K562 (cell line): ENCODE measurements around the gene VPS11. TPM values are rescaled to one million over a fixed set of nuclear protein-coding genes. Genes with fewer than 3 reads are reported as not detected.
A peak's percentile ranks its signal among the peaks of the same experiment; 100 is the strongest.

Experiments
- ATAC-seq: fragments of 200-7000 bp; cut with Tn5 transposase; 3 replicates; pipeline ENCODE4 v1.9.1; 2020; ENCODE audit warnings: moderate library complexity
- BruUV-seq: library from RNA; stranded (reverse); fragments of 400-500 nt; replicated peaks from 2 replicates; lab custom pipeline; 2021; lab: Mats Ljungman, UMichigan
- CTCF ChIA-PET: fragments of 300-600 bp; formaldehyde crosslinking; extraction: SDS; loops from one replicate; lab custom pipeline; 2021; ENCODE audit warnings: low intra/inter-chr PET ratio; lab: Yijun Ruan, JAX
- POLR2A ChIA-PET: fragments of 300-600, 350-650 bp; sonication (Branson Sonifier 250); formaldehyde crosslinking; extraction: SDS; loops from one replicate; lab custom pipeline; 2021; ENCODE audit warnings: antibody characterized with exemption, inconsistent platforms; lab: Yijun Ruan, JAX
- DNase-seq, 4 experiments: peaks; one replicate each; pipeline versions ENCODE4 v3.0.0 to v3.0.0-alpha.2; 2011 to 2018; ENCODE audit warnings: low spot score in 3 of 4, mixed read lengths in 3 of 4; ENCODE audit errors: extremely low read depth in 1 of 4
- FAIRE-seq: peaks from 2 replicates; lab custom pipeline; 2011; peaks lifted over from hg19 to GRCh38; lab: Jason Lieb, UNC
- H2AFZ ChIP-seq: 2 replicates; pipeline ENCODE4 v1.6.0; 2011; ENCODE audit warnings: low read depth, low read length, control low read depth, inconsistent platforms
- H3K27ac ChIP-seq: fragments of 200-600 bp; 3 replicates; pipeline ENCODE4 v1.8.0; 2011; ENCODE audit warnings: low read depth, mild to moderate bottlenecking, control low read depth, inconsistent platforms, low read length, moderate library complexity, mixed read lengths; ENCODE audit errors: extremely low read depth
- H3K27me3 ChIP-seq, 2 experiments: fragments of 300-600 bp in 1 of 2; 2 replicates in 1 of 2; 3 replicates in 1 of 2; pipeline versions ENCODE4 v1.6.0 to v1.8.0; 2011; ENCODE audit warnings: inconsistent platforms in 2 of 2, low read length in 2 of 2, mild to moderate bottlenecking in 1 of 2, mixed read lengths in 1 of 2, moderate library complexity in 1 of 2; ENCODE audit not compliant: control insufficient read depth in 2 of 2, insufficient read depth in 2 of 2
- H3K36me3 ChIP-seq: fragments of 300-600 bp; 3 replicates; pipeline ENCODE4 v1.8.0; 2011; ENCODE audit warnings: mild to moderate bottlenecking, low read length, inconsistent platforms; ENCODE audit not compliant: control insufficient read depth, insufficient read depth
- H3K4me1 ChIP-seq, 2 experiments: fragments of 200-600 bp in 1 of 2; replicated peaks in 1 of 2; 2 replicates in 1 of 2; 3 replicates in 1 of 2; pipeline versions ENCODE4 v1.5.1 to v1.8.0; 2011; ENCODE audit warnings: inconsistent platforms in 2 of 2, low read length in 2 of 2, mild to moderate bottlenecking in 1 of 2, mixed read lengths in 1 of 2, moderate library complexity in 1 of 2; ENCODE audit not compliant: control insufficient read depth in 2 of 2, insufficient read depth in 2 of 2
- H3K4me2 ChIP-seq: 2 replicates; pipeline ENCODE4 v1.6.1; 2011; ENCODE audit warnings: low read length, control low read depth, inconsistent platforms, mixed read lengths; ENCODE audit not compliant: insufficient read depth
- H3K4me3 ChIP-seq: fragments of 200-600 bp; sonication (generic), shearing (Covaris generic); 2 replicates; pipeline ENCODE4 v1.5.1; 2016; ENCODE audit warnings: control low read depth, inconsistent platforms
- H3K79me2 ChIP-seq: fragments of 200-600 bp; 3 replicates; pipeline ENCODE4 v1.8.0; 2011; ENCODE audit warnings: low read length, inconsistent platforms; ENCODE audit not compliant: control insufficient read depth, insufficient read depth
- H3K9ac ChIP-seq, 2 experiments: 2 replicates each; pipeline versions ENCODE4 v1.6.0 to v1.6.1; 2011; ENCODE audit warnings: low read depth in 2 of 2, low read length in 2 of 2, control low read depth in 1 of 2, inconsistent platforms in 1 of 2, mild to moderate bottlenecking in 1 of 2, mixed read lengths in 1 of 2; ENCODE audit not compliant: insufficient read depth in 1 of 2
- H3K9me1 ChIP-seq: one replicate; pipeline ENCODE4 v1.6.0; 2011; ENCODE audit warnings: inconsistent platforms, mild to moderate bottlenecking, low read length, moderate library complexity; ENCODE audit not compliant: control insufficient read depth, insufficient read depth
- H3K9me3 ChIP-seq: replicated peaks from 2 replicates; pipeline ENCODE4 v1.5.1; 2011; ENCODE audit warnings: low read depth, low read length, inconsistent platforms; ENCODE audit not compliant: control insufficient read depth, insufficient read depth
- H4K20me1 ChIP-seq: replicated peaks from 2 replicates; pipeline ENCODE4 v1.6.1; 2011; ENCODE audit warnings: low read length, inconsistent platforms, mixed read lengths; ENCODE audit not compliant: control insufficient read depth, insufficient read depth
- ARID1B ChIP-seq: fragments of 450-650 bp; IDR thresholded peaks from 2 replicates; pipeline ENCODE4 v1.6.1; 2016; ENCODE audit warnings: antibody characterized with exemption, mild to moderate bottlenecking, inconsistent platforms
- BRF1 ChIP-seq: IDR thresholded peaks from 3 replicates; pipeline ENCODE4 v1.6.1; 2011; ENCODE audit warnings: borderline replicate concordance, mild to moderate bottlenecking; ENCODE audit not compliant: insufficient read length; ENCODE audit errors: extremely low read depth
- CBX2 ChIP-seq: fragments of 200-600 bp; sonication (generic); IDR thresholded peaks from one replicate; pipeline ENCODE4 v1.6.1; 2012; ENCODE audit warnings: mild to moderate bottlenecking, low read length, inconsistent platforms; ENCODE audit not compliant: insufficient read depth, poor library complexity, severe bottlenecking
- ERF ChIP-seq: fragments of 450-650 bp; formaldehyde crosslinking; IDR thresholded peaks from 2 replicates; pipeline ENCODE4 v1.4.0; 2020; ENCODE audit warnings: mild to moderate bottlenecking, mixed read lengths
- EZH2 ChIP-seq: IDR thresholded peaks from 2 replicates; pipeline ENCODE4 v1.6.1; 2012; ENCODE audit warnings: low read depth, mild to moderate bottlenecking, inconsistent platforms, low read length, borderline replicate concordance
- HDAC2 ChIP-seq: fragments of 450-650 bp; IDR thresholded peaks from 2 replicates; pipeline ENCODE4 v1.6.1; 2016; ENCODE audit warnings: mild to moderate bottlenecking
- HMGN3 ChIP-seq: IDR thresholded peaks from 2 replicates; pipeline ENCODE4 v1.6.1; 2011; ENCODE audit warnings: borderline replicate concordance, low read depth, mild to moderate bottlenecking, mixed read lengths, low read length; ENCODE audit not compliant: insufficient read length; ENCODE audit errors: extremely low read depth
- JUND ChIP-seq, 2 experiments: IDR thresholded peaks; 2 replicates in 1 of 2; 3 replicates in 1 of 2; pipeline ENCODE4 v1.6.1; 2011; ENCODE audit warnings: borderline replicate concordance in 2 of 2, low read depth in 2 of 2, low read length in 2 of 2, improper control_type of control experiment in 1 of 2, missing biosample characterization in 1 of 2, missing genetic modification characterization in 1 of 2, missing genetic modification reagents in 1 of 2
- KLF13 ChIP-seq: fragments of 450-650 bp; IDR thresholded peaks from 2 replicates; pipeline ENCODE4 v1.6.1; 2016; ENCODE audit warnings: missing genetic modification characterization, low read depth, mild to moderate bottlenecking, missing compliant biosample characterization, moderate library complexity, borderline replicate concordance
- MEF2A ChIP-seq: IDR thresholded peaks from 2 replicates; pipeline ENCODE4 v1.6.1; 2011; ENCODE audit warnings: low read depth, mild to moderate bottlenecking, low read length, moderate library complexity; ENCODE audit not compliant: control insufficient read depth
- NCOR1 ChIP-seq: fragments of 450-650 bp; IDR thresholded peaks from 2 replicates; pipeline ENCODE4 v1.6.1; 2016; ENCODE audit warnings: mild to moderate bottlenecking, moderate library complexity
- RBM39 ChIP-seq: fragments of 200-400 bp; formaldehyde crosslinking; optimal IDR thresholded peaks from 2 replicates; pipeline ENCODE3; 2018; ENCODE audit warnings: low read depth, low read length
- SETDB1 ChIP-seq: IDR thresholded peaks from one replicate; pipeline ENCODE4 v1.6.1; 2012; ENCODE audit warnings: low read length, control low read depth, inconsistent platforms
- SIN3B ChIP-seq: fragments of 450-650 bp; IDR thresholded peaks from 2 replicates; pipeline ENCODE4 v1.6.1; 2017; ENCODE audit warnings: low read depth, mild to moderate bottlenecking, moderate library complexity
- SMARCE1 ChIP-seq: fragments of 450-650 bp; IDR thresholded peaks from 2 replicates; pipeline ENCODE4 v1.7.1; 2016; ENCODE audit warnings: mild to moderate bottlenecking
- SOX6 ChIP-seq: fragments of 450-650 bp; IDR thresholded peaks from 2 replicates; pipeline ENCODE4 v1.6.1; 2014; ENCODE audit warnings: mild to moderate bottlenecking
- SUPT5H ChIP-seq: fragments of 450-650 bp; IDR thresholded peaks from 2 replicates; pipeline ENCODE4 v1.6.1; 2016
- TEAD2 ChIP-seq: fragments of 450-650 bp; IDR thresholded peaks from 2 replicates; pipeline ENCODE4 v1.6.1; 2016; ENCODE audit warnings: missing genetic modification characterization, control low read depth, missing compliant biosample characterization
- ZNF696 ChIP-seq: fragments of 250-450 bp; sonication (Bioruptor Pico); conservative IDR thresholded peaks from 2 replicates; pipeline ENCODE4 v1.4.0; 2020; ENCODE audit warnings: mild to moderate bottlenecking, moderate library complexity
- WGBS: fragments of 100-300 bp; shearing (Covaris generic); methylation state at CpG from one replicate; pipeline ENCODE4 v1.1.6; 2016; ENCODE audit warnings: low coverage, mixed read lengths; ENCODE audit not compliant: insufficient coverage; ENCODE audit errors: missing lambda C conversion rate; 5-methylcytosine and 5-hydroxymethylcytosine counted together
- in situ Hi-C: fragments of 300-500 bp; cut with MboI; formaldehyde crosslinking; loops from 4 replicates; pipeline ENCODE4 v1.15.0; 2018; ENCODE audit warnings: inconsistent platforms, mixed read lengths
- intact Hi-C: fragments of 100-400 bp; cut with micrococcal nuclease; formaldehyde crosslinking; loops from 2 replicates; pipeline ENCODE4 v1.14.2; 2022
- polyA plus RNA-seq, 8 experiments: library from polyadenylated mRNA; depleted of rRNA in 4 of 8; stranded (reverse) in 5 of 8; unstranded in 3 of 8; fragments of >200 nt; fragmentation: Nextera tagmentation in 2 of 8; fragmentation: Illumina TruSeq in 1 of 8; extraction: Ambion mirVana in 2 of 8; extraction: Trizol in 1 of 8; gene quantifications; 2 replicates each; pipeline versions ENCODE4 v1.2.1 to v1.2.3, GENCODE V29; 2011 to 2014; ENCODE audit warnings: inconsistent platforms in 1 of 8, missing spikeins in 1 of 8
- total RNA-seq, 7 experiments: library from RNA; depleted of rRNA in 6 of 7; stranded (reverse); fragments of >200 nt in 6 of 7; fragmentation: Illumina TruSeq in 2 of 7; extraction: Trizol in 2 of 7; gene quantifications; 2 replicates each; pipeline versions ENCODE4 v1.2.1 to v1.2.3, GENCODE V29; 2011 to 2021; ENCODE audit warnings: low replicate concordance in 1 of 7
- TF ChIP-seq, protein P1 (sequence below): sonication (generic); formaldehyde crosslinking; IDR thresholded peaks from 2 replicates; pipeline ENCODE4 v1.9.0; 2022; ENCODE audit warnings: mild to moderate bottlenecking, missing genetic modification reagents
- TF ChIP-seq, protein P2 (sequence below), 2 experiments: fragments of 450-650 bp; conservative IDR thresholded peaks; 2 replicates each; pipeline ENCODE4 v1.6.1; 2017; ENCODE audit warnings: mild to moderate bottlenecking in 2 of 2, moderate library complexity in 2 of 2
- TF ChIP-seq, protein P3 (sequence below): IDR thresholded peaks from 2 replicates; pipeline ENCODE4 v1.6.1; 2016; ENCODE audit warnings: missing genetic modification characterization, missing compliant biosample characterization

The VPS11 gene
- total and polyA plus RNA-seq, 9 of the 15 experiments (the other 6 are each of a cell fraction or from before 2014, with no cell fraction given), result 14.1 to 35.5 (median 27.5) TPM

DNA sequence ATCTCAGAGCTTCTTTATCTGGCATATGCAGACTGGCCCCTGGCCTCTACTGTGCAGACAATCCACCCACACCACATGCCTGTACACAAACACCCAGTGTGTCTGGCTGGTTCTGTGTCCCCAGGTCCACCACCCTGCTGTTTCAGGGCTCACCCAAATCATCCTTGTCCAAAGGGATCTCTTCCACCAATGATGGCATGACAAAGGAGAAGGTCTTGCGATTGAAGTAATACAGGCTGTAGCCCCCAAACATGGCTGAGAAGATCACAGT lies 38.6 kb upstream of the VPS11 start:
- DNase-seq (peak in 2 of 4 experiments; percentile 67 to 68), ATAC-seq (peak; percentile 2; the same call in 2 of the 3 replicates), FAIRE-seq (no peak)
- Histone ChIP-seq H2AFZ (peak overlapping the region; percentile 35; the same call in 1 of the 2 replicates), H3K79me2 (peaks cover 43% of the 10 kb centered on the region), H3K4me3 (peak overlapping the region; percentile 92; the same call in 1 of the 2 replicates), H3K4me1 (peaks cover 45 to 53% of the 10 kb centered on the region in 2 experiments), H3K9ac (peak overlapping the region; percentile 86 to 99; a peak in 3 of 4 replicates), H3K36me3 (peaks cover 52% of the 10 kb centered on the region), H3K27me3 (no peaks in the 10 kb centered on the region), H3K27ac (peak overlapping the region; percentile 92), H3K9me1 (no peaks in the 10 kb centered on the region), H3K4me2 (peak overlapping the region; percentile 98), H3K9me3 (no peaks in the 10 kb centered on the region), H4K20me1 (peaks cover 20% of the 10 kb centered on the region)
- in situ Hi-C loops (no loop called here), intact Hi-C loops (no loop called here)
- no TSS peak for BruUV-seq
- ChIA-PET POLR2A (interaction anchor here (0.6 to 1.2 kb wide), 6 partner anchors 11 to 295 kb away, joined by 3 to 4 read pairs (median 4); no protein-coding TSS in a partner anchor), CTCF (no interaction called here)
- 15% methylated on average over 1 of the region's 1 CpG for WGBS
- TF ChIP-seq NCOR1 (peak; percentile 69; the same call in 1 of the 2 replicates), SETDB1 (no peak), SUPT5H (no peak), TEAD2 (no peak), MEF2A (no peak), ZNF696 (CRISPR knock-in tag) (no peak), CBX2 (no peak), HDAC2 (no peak), EZH2 (no peak), SIN3B (no peak), ERF (CRISPR knock-in tag) (no peak), BRF1 (no peak), SOX6 (no peak), RBM39 (no peak), HMGN3 (no peak), KLF13 (tag) (no peak), SMARCE1 (no peak), JUND (IDR thresholded peaks at IDR 0.05; ENCODE audit: borderline replicate concordance, low read depth, low read length) (no peak), JUND (tag; IDR thresholded peaks at IDR 0.05; ENCODE audit: borderline replicate concordance, low read depth, low read length) (no peak), ARID1B (peak; percentile 57)
- TF ChIP-seq, protein P1, sequence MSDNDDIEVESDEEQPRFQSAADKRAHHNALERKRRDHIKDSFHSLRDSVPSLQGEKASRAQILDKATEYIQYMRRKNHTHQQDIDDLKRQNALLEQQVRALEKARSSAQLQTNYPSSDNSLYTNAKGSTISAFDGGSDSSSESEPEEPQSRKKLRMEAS (CRISPR knock-in tag), result peak; percentile 13; the same call in 1 of the 2 replicates
- TF ChIP-seq, protein P2, sequence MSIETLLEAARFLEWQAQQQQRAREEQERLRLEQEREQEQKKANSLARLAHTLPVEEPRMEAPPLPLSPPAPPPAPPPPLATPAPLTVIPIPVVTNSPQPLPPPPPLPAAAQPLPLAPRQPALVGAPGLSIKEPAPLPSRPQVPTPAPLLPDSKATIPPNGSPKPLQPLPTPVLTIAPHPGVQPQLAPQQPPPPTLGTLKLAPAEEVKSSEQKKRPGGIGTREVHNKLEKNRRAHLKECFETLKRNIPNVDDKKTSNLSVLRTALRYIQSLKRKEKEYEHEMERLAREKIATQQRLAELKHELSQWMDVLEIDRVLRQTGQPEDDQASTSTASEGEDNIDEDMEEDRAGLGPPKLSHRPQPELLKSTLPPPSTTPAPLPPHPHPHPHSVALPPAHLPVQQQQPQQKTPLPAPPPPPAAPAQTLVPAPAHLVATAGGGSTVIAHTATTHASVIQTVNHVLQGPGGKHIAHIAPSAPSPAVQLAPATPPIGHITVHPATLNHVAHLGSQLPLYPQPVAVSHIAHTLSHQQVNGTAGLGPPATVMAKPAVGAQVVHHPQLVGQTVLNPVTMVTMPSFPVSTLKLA (conservative IDR thresholded peaks at IDR 0.05), result peak in 1 of 2 experiments; percentile 31; a peak in 1 of 4 replicates
- TF ChIP-seq, protein P3, sequence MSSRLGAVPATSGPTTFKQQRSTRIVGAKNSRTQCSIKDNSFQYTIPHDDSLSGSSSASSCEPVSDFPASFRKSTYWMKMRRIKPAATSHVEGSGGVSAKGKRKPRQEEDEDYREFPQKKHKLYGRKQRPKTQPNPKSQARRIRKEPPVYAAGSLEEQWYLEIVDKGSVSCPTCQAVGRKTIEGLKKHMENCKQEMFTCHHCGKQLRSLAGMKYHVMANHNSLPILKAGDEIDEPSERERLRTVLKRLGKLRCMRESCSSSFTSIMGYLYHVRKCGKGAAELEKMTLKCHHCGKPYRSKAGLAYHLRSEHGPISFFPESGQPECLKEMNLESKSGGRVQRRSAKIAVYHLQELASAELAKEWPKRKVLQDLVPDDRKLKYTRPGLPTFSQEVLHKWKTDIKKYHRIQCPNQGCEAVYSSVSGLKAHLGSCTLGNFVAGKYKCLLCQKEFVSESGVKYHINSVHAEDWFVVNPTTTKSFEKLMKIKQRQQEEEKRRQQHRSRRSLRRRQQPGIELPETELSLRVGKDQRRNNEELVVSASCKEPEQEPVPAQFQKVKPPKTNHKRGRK (tag), result no peak
